Fibroblast of pulmonary artery (primary cell): ENCODE measurements around the gene CHMP4B.

ENCODE experiments used
- DNase-seq: peaks from one replicate; pipeline ENCODE4 v3.0.0-alpha.2; 2010; ENCODE audit warnings: low read depth
- H3K4me3 ChIP-seq: replicated peaks from 2 replicates; pipeline ENCODE4 v1.5.1; 2011; ENCODE audit warnings: low read depth, mild to moderate bottlenecking, control low read depth, low read length, moderate library complexity
- CTCF ChIP-seq: IDR thresholded peaks from 2 replicates; pipeline ENCODE4 v1.5.1; 2011; ENCODE audit warnings: mild to moderate bottlenecking, control low read depth, low read length, inconsistent platforms; ENCODE audit errors: missing control alignments

Gene CHMP4B

GRCh38 chr20:33829636-33830035 is 18.5 kb downstream of the CHMP4B start:
- H3K4me3 ChIP-seq = no peak overlapping the region
- no peak for TF ChIP-seq CTCF
- DNase-seq = no peak

- no peak for TF ChIP-seq CTCF
Measured at GRCh38 chr20:33830371-33830770, 19.2 kb downstream of the CHMP4B start.

GRCh38 chr20:33832103-33832804 is 21.1 kb downstream of the CHMP4B start:
- no peak overlapping the region for H3K4me3 ChIP-seq
- TF ChIP-seq CTCF = no peak
- peak; percentile 78 for DNase-seq

More at GRCh38 chr20:33830371-33830770, 19.2 kb downstream of the CHMP4B start:
- no peak overlapping the region for H3K4me3 ChIP-seq
- DNase-seq = peak; percentile 24

GRCh38 chr20:33833333-33833732 is 22.2 kb downstream of the CHMP4B start:
- no peak for TF ChIP-seq CTCF
- DNase-seq = no peak
- no peak overlapping the region for H3K4me3 ChIP-seq

- TF ChIP-seq CTCF = no peak
- peak; percentile 60 for DNase-seq
- H3K4me3 ChIP-seq = no peak overlapping the region
Measured at GRCh38 chr20:33835615-33836172, 24.5 kb downstream of the CHMP4B start.

- TF ChIP-seq CTCF = no peak
- H3K4me3 ChIP-seq = no peak overlapping the region
Measured at GRCh38 chr20:33836277-33836676, 25.1 kb downstream of the CHMP4B start.

More at GRCh38 chr20:33836277-33836676, 25.1 kb downstream of the CHMP4B start:
- DNase-seq = no peak
